HG02571 (cell line): ENCODE results near the gene ZNF12.

ENCODE experiments used
- ATAC-seq: cut with Tn5 transposase; IDR thresholded peaks from one replicate; pipeline ENCODE4 v1.9.1; 2021; ENCODE audit warnings: mild to moderate bottlenecking, moderate library complexity; ENCODE audit not compliant: unreplicated experiment

ZNF12 gene

GRCh38 chr7:6648066-6648814 is 58.5 kb downstream of the ZNF12 start:
- no peak for ATAC-seq

- ATAC-seq, result no peak
Observed at GRCh38 chr7:6647541-6647940, 59.2 kb downstream of the ZNF12 start.

GRCh38 chr7:6647080-6647479 is 59.7 kb downstream of the ZNF12 start:
- ATAC-seq, result no peak

- no peak for ATAC-seq
Observed at GRCh38 chr7:6646465-6646864, 60.3 kb downstream of the ZNF12 start.

GRCh38 chr7:6644728-6645127 is 62.0 kb downstream of the ZNF12 start:
- ATAC-seq, result no peak

- no peak for ATAC-seq
Observed at GRCh38 chr7:6643915-6644625, 62.7 kb downstream of the ZNF12 start.

GRCh38 chr7:6642861-6643640 is 63.7 kb downstream of the ZNF12 start:
- no peak for ATAC-seq

GRCh38 chr7:6642239-6642839 is 64.4 kb downstream of the ZNF12 start:
- ATAC-seq, result no peak

- no peak for ATAC-seq
Observed at GRCh38 chr7:6641305-6642035, 65.3 kb downstream of the ZNF12 start.

- no peak for ATAC-seq
Observed at GRCh38 chr7:6640246-6640721, 66.5 kb downstream of the ZNF12 start.

GRCh38 chr7:6639627-6640026 is 67.1 kb downstream of the ZNF12 start:
- no peak for ATAC-seq

GRCh38 chr7:6639032-6639431 is 67.7 kb downstream of the ZNF12 start:
- ATAC-seq, result no peak
